Right kidney (tissue), 1 donor: ENCODE measurements around the gene WDR86.

Source experiments
- DNase-seq: peaks from one replicate; pipeline ENCODE4 v3.0.0-alpha.2; 2016

WDR86 gene

DNA sequence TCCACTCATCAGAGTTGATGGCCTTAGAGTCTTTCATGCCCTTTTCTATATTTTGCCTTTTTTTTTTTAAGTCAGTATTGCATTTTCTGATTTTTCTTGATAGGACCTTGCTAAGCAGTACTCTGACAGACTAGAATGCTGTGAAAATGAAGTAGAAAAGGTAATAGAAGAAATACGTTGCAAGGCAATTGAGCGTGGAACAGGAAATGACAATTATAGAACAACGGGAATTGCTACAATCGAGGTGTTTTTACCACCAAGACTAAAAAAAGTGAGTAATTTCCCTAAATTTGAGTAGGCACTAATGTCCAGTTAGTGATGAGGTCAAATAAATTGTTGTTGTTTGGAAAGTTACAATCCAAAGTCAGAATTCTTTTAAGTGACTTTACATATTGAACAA, 60.9 kb downstream of the WDR86 start:
- DNase-seq, result no peak

DNA sequence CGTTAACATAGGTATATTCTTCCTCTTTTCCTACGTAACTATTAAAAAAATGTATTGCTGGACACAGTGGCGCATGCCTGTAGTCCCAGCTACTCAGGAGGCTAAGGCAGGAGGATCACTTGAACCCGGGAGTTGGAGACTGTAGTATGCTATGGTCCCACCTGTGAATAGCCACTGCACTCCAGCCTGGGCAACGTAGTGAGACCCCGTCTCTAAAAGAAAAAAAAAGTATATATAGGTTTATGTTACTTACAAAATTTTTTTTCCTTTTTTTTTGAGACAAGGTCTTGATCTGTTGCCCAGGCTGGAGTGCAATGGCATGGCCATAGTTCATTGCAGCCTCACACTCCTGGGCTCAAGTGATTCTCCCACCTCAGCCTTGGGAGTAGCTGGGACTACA, 62.6 kb downstream of the WDR86 start:
- no peak for DNase-seq

DNA sequence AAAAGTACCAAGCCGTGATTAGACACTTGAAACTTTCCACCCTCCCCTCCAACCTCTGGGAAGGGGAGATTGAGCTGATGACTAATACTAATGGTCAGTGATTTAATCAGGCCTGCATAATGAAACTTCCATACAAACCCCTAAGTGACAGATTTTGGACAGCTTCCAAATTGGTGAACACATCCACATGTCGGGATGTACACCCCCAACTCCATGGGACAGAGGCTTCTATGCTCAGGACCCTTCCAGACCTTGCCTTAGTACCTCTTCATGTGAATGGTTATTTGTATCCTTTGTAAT, 63.4 kb downstream of the WDR86 start:
- no peak for DNase-seq

DNA sequence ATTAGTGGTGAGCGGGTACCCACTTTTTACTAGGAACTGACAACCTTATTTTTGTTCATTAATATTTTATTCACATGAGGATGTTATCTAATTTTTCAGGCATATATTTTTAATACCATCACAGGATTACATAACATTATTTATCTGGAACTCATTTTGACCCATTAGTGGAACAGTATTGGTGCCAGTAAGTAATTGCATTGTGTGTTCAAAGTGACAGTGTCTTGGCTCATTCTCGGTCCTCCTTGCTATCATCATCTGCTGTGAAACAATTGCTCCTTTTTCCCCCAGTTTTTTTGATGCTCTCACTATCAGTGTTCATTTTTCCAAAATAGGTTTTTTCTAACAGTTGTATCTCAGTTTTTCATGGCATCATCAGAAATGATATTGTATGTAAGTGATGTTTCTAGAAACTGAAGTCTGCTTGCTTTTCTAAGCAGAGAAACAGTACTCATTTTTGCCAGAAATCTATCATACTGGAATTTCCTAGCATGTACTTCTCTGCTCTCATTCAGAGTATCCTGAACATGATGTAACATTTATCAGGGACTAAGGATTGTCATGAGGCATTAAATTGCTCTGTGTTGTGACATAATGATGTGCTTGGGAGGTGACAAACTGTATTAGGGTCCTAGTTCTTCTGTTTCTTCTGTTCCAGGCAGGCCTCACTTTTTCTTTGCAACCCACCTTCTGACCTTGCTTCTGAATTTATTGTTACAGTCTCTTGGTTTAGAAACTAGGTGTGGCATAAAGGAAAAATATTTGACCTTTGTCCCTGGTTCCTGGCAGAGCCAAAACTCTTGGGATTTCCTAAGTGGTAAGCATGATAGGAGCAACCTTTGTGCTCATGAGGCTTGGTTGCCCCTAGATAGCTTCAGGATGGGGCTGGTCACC, 64.0 kb downstream of the WDR86 start:
- DNase-seq, result no peak

DNA sequence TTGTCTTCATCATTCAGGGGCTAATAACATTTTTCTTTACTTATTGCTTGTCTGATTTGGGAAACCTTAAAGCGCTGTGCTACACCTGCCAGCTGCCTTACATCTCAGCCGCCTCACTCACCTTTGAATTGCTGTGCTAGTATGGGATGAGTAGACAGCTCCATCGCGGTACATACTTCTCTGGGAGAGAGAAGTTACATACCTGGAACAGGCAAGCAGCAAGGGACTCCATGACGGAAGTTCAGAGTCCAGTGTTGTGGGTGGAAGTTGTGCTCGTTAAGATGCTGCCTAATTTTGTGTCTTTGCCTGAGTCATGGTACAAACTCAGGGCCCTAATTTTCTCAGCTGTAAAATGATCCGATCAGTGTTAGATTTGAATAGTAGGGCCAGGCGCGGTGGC, 66.3 kb downstream of the WDR86 start:
- no peak for DNase-seq

DNA sequence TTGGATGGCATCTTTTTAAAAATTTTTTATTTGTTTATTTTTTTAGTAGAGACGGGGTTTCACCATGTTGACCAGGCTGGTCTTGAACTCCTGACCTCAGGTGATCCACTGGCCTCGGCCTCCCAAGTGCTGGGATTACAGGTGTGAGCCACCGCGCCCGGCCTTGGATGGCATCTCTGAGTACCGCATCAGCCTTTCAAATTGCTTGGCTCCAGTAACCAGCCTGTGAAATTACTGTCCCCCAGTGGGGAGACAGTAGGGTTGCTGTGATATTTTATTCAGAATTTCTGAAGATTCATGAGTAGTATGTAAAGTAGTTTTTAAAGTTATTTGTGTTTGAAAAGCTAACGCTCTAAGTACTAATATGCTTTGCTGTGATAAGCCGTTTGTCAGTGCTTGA, 67.0 kb downstream of the WDR86 start:
- DNase-seq, result no peak

DNA sequence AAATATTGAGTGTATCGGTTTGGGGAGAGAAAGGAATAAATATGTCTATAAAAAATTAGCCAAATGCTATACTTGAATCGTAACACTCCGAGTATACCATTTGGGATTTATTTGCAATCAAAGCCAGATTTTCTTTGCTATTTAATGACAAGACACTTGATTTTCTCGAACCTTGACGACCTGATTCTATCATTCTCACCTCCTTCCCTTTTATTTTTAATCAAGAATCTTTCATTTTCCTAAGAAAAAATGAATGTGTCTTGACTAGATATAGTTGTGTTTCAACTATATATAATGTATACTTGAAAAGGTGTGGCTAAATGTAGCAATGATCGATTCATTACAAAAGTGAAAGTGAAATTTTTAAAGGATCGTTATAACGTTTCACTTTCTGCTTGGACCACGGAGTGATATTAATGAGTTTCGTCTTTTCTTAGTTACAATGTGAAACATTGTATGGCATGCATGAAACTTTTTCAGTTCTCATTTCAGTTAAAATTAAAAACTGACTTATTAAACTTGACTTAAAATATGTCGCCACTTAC, 67.7 kb downstream of the WDR86 start:
- DNase-seq, result no peak

DNA sequence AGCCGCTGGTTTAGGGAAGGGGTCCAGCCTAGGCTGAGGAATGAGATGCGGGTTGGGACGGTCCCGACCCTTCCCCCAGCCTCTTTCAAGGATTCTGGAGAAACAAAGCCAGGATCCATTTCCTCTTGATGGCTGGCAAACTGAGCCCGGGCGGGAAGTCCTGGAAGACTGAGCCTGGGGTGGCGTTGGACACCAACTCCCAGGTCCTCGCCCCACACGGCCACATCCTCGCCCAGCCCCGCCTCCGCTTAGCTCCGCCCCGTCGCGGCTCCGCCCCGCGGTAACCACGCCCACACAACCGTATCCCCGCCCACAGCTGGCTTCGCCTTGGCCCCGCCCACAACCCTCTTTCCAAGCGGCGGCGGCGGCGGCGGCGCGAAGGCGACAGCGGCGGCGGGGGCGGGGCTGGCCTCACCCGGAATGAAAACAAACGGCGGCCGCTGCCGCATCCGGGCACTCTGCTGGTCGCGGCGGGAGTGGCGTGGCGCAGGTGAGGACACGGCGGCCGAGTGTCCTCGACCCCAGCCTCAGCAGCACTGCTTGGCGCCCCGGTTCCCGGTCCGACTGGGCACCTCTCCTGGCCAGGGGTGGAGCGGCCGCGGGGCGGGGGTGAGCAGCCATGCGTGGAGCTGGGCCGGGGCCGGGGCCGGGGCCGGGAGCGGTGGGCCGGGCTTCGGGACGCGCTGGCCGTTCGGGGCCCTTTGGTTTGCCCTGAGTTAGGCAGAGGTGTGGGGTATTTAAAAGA, 68.3 kb downstream of the WDR86 start, which contains the start of gene NUB1:
Gene NUB1, plus strand, starts transcription at position 456 of the 745 bp plus-strand sequence. CDS start 3,538 bp downstream, outside the sequence.
- DNase-seq, result peak; percentile 97

DNA sequence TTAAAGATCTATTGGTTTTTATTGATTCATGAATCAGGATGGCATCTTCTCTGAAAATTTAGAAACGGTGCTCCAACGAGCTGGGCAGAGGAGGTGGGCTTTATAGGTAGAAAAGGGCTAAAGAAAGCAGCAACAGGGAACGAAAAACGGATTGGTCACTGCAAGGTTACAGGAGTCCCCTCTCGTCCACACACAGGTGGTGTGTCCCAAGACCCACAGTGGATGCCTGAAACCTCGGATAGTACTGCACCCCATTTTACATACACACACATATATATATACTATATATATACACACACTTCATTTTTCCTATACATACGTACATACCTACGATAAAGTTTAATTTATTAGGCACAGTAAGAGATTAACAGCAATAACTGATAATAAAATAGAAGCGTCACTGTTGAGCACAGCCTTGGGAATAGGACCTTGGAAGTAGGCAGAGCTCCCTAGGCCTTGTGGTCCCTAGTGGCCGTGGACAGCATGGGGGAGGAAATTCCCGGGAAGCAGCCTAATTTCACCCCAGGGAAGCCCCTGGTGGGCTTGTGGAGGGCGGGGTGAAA, 69.0 kb downstream of the WDR86 start:
- no peak for DNase-seq

DNA sequence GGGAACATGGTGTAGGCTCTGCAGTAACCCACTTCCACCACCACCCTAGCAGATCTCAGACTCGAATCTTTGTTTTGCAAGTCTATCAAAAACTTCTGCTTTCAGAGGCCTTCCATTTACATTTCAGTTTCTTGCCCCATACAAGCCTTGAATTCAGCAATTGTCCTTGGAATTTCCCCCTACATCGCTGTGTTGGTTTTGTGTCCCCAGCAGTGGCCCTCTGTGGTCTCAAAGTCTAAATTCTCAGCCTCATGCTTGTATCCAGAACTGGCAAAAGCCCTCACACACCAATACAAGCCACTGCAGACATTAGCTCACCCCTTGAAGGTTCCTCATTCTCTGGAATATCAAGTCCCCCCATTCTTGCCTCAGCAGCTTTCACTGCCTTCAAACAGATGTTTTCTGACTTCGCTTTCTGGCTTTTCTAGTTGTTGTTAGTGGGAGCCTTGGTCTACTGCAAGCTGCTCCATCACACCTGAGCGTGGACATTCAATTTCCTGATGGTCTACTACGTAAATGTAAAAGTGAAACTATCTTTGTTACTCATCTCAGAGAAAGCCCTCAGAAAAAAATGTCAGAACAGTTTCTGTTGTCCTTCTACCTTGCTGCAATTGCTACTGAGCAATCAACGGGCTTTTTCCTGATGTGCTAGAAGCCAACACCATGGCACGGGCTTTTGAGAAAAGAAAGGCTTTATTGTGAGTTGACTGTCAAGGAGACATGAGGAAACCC, 70.0 kb downstream of the WDR86 start:
- no peak for DNase-seq

DNA sequence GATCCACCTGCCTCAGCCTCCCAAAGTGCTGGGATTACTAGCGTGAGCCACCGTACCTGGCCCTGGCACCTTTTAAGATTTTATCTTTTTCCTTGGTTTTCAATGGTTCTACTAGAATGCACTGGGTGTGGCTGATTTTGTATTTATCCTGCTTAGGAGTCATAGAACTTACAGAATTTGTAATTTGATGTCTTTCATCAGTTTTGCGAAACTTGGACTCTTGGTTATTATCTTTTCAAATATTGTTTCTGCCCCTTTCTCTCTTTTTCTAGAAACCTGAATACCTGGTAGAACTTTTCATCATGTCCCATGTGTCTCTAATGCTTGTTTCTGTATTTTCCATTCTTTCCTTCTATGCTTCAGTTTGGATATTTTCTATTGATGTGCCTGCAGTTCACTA, 71.0 kb downstream of the WDR86 start:
- DNase-seq, result no peak

DNA sequence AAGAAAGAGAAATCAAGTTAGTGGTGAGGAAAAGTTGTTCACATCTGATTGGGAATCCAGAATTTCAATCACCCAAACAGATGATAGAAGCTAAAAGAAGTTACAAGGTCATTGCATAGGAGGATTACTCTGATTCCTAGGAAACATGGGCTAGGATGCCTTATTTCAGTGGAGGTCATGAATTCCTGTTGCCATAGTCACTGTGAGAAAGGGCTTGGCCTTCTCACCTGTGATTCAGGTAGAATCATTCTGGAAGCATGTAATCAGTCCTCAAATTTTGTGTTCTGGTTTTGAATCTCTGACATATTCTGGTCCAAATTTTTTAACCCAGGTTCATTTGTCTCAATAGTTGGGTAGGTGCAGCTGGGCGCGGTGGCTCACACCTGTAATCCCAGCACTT, 72.5 kb downstream of the WDR86 start:
- DNase-seq, result no peak

DNA sequence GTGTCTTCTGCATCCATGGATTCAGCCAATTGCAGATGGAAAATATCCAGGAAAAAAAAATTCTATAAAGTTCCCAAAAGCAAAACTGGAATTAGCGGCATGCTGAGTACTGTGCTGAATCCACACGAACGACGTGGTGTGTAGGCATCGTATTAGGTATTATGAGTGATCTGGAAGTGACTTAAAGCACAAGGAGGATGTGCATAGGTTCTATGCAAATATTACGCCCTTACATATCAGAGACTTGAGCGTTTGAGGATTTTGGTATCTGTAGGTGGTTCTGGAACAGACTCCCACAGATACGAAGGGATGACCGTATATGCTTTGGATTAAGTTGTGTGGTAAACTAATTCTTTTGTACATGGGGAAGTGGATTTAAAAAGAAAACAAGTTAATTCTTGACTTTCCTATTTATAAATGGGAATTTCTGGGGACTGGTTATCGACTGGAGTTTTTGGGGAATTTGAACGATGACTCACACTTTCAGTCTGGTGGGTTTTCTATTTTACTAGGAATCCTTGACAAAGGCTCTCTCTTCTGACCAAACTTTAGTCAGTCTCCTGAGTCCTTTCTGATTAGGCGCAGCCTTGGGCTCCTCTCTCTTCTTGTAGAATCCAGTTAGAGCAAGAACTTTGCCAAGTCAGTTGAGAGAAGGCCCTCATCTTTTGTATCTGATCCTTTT, 73.7 kb downstream of the WDR86 start:
- no peak for DNase-seq

DNA sequence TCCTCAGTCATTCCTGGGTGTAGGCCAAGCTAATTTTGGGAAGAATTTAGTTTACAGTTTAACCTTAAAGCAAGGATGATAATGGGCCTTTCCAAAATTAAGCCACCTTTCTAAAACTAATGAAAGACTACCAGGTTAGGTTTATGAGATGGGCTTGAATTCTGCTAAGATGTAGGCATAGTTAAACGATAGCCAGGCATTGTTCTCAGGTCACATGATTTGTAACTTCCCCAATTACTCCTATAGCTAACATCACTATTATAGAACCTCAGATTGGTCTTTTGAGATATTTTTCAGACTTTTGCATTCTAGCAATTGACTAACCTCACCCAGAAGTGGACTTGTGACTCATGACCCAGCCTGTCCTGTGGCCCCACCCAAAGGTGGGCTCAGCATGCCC, 75.2 kb downstream of the WDR86 start:
- no peak for DNase-seq
